CD4-positive, alpha-beta T cell treated with Interleukin-15 for 1 hour (primary cell): ENCODE results near the gene NAXD.
"Not testable (repeated sequence)": the region's sequence is repeated elsewhere in the genome, so short reads cannot be mapped to it uniquely, and the experiment has no call there.

Experiments
- DNase-seq: peaks from one replicate; pipeline ENCODE4 v3.0.0-alpha.2; 2020

The NAXD gene

DNA sequence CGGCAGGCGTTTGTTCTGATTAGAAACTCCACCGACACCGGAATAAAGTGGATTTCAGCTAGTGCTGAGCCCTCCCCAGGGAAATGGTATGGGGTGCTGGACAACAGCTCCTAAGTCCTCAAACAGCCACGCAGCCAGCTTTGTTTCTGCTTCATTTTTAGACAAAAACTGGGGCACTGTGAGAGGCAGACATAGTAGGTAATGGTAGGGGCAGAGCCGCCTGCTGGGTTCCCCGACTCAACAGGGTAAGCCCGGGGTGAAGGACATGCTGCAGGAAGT is 50.8 kb downstream of the NAXD start:
- no peak for DNase-seq

- no peak for DNase-seq
These were observed 53.7 kb downstream of the NAXD start for GRCh38 chr13:110669036-110669435.

DNA sequence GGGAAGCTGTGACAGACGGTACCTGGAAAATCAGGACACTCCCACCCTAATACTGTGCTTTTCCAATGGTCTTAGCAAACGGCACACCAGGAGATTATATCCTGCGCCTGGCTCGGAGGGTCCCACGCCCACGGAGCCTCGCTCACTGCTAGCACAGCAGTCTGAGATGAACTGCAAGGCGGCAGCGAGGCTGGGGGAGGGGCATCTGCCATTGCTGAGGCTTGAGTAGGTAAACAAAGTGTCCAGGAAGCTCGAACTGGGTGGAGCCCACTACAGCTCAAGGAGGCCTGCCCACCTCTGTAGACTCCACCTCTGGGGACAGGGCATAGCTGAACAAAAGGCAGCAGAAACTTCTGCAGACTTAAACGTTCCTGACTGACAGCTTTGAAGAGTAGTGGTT is 54.5 kb downstream of the NAXD start:
- DNase-seq, result not testable (repeated sequence)

GRCh38 chr13:110676595-110677587 is 61.5 kb downstream of the NAXD start:
- peak; percentile 54 for DNase-seq

GRCh38 chr13:110677731-110678545 is 62.6 kb downstream of the NAXD start:
- DNase-seq, result peak; percentile 34

DNA sequence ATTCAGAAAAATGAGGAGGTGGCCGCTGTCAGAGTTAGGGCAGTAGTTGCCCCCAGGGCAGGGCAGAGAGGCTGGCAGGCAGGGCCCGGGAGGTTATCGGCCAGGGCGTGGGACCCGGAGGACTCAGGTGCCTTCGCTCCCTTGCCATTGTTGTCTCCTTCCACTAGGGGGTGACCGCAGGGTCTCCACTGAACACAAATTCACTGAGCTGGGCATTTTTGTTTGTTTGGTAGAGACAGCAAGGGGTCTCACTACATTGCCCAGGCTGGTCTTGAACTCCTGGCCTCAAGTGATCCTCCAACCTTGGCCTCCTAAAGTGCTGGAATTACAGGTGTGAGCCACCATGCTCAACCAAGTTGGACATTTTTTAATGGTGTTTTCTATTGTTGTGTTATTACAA is 65.5 kb downstream of the NAXD start:
- DNase-seq, result no peak

DNA sequence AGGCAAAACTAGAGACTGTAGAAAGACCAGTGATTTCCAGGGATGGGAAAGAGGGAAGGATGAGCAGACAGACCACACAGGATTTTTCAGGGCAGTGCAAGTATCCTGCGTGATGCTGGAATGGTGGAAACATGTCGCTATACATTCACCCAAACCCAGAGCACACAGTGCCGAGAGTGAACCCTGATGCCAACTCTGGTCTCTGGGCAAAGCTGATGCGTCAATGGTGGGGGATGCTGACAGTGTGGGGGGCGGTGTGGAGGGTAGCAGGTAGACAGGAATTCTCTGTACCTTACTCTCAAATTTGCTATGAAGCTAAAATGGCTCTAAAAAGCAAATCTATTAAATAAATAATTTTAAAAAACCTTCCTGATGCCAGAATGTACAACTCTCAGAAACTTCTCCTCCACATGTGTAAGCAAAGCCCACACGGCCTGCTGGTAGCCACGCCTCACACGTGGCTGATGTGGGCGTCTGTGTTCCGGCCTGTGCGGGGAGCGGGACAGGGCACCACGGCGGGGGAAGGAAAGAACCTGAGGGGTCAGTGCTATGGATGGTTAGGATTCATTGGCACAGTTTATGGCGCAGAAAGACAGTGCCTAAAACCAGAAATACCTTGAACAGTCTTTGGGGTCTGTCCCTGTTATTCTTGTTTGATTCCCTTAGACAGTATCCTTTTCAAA is 66.7 kb downstream of the NAXD start:
- no peak for DNase-seq

DNA sequence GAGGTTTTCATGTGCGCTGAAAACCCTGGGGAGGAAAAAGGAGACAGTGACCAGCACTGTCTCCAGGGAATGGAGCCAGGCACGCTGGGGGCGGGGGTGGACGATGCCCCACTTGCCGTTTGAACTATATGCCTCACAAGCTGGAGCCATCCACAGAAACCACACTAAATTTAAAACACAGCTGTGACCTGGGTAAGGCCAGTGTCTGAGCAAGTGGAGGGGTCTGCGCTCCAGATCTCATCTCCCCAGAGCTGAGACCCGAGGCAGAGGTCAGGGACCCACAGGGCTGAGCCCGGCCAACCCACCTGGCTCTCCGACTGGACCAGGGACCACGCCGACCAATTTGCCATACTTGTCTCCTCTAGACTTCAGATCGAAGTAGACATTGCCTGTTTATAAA is 67.4 kb downstream of the NAXD start:
- DNase-seq, result no peak

GRCh38 chr13:110683203-110683883 is 68.0 kb downstream of the NAXD start:
- DNase-seq, result no peak

GRCh38 chr13:110683921-110684320 is 68.6 kb downstream of the NAXD start:
- DNase-seq, result no peak

- no peak for DNase-seq
These were observed 69.2 kb downstream of the NAXD start for GRCh38 chr13:110684388-110685056.

DNA sequence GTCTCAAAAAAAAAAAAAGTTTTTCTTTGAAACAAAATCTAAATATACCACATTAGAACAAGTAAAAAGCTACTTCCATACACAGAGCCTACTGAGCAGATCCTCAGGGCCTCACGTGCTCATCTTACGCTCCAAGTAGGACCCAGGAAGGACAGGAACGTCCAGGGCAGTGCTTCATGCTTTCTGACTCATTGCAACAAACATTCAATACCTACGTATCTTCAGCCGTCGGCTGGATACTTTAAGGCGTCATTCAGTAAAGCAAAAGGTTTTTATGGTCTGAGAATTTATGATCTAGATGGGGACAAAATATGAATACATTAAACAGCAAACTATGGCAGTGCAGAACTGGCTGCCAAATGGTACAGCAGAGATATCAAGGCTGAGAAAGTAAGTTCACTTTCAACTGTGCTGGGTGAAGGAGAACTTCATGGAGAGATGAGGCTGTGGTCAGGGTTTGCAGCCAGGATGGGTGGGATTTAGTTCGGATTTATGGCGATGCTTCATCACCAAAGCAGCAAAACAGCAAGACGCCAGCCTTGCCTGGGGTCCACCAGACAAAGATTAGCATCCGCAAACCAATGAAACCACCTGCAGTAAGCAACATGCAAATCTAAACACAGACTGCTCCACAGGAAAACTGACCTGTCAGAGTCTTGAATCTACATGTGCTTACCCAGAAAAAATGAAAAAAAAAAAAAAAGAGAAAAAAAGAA is 70.1 kb downstream of the NAXD start:
- no peak for DNase-seq

- no peak for DNase-seq
These were observed 72.4 kb downstream of the NAXD start for GRCh38 chr13:110687736-110688135.

- no peak for DNase-seq
These were observed 73.7 kb downstream of the NAXD start for GRCh38 chr13:110689041-110689440.
